ENCODE data around the gene IWS1. TPM values are rescaled to one million over a fixed set of nuclear protein-coding genes. Genes with fewer than 3 reads are reported as not detected.

The IWS1 gene
- total RNA-seq, 1 experiment from 2014 or later = 70.5 TPM

- TF ChIP-seq, protein P1, sequence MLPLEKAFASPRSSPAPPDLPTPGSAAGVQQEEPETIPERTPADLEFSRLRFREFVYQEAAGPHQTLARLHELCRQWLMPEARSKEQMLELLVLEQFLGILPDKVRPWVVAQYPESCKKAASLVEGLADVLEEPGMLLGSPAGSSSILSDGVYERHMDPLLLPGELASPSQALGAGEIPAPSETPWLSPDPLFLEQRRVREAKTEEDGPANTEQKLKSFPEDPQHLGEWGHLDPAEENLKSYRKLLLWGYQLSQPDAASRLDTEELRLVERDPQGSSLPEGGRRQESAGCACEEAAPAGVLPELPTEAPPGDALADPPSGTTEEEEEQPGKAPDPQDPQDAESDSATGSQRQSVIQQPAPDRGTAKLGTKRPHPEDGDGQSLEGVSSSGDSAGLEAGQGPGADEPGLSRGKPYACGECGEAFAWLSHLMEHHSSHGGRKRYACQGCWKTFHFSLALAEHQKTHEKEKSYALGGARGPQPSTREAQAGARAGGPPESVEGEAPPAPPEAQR (CRISPR knock-in tag; IDR thresholded peaks at IDR 0.05) = no peak
- TF ChIP-seq ZNF232 (CRISPR knock-in tag; IDR thresholded peaks at IDR 0.05) = no peak
Observed at GRCh38 chr2:127566139-127566417, 39.8 kb upstream of the IWS1 start (continued).

- ATAC-seq = no peak
- Mint-ChIP-seq H3K27me3 (ENCODE audit: low read depth) (no peaks in the 10 kb centered on the region), H3K4me3 (no peak overlapping the region), H3K27ac (no peak overlapping the region), H3K9me3 (0 out of 2 replicates have a peak, but pooled peaks cover 4% of the 10 kb centered on the region), H3K4me1 (peaks cover 8% of the 10 kb centered on the region), H3K36me3 (no peaks in the 10 kb centered on the region)
- POLR2A ChIA-PET = no interaction called here
- CTCF ChIA-PET = interaction anchor here (1.4 kb wide), 1 partner anchor 75 kb away, joined by 4 read pairs; no protein-coding TSS in a partner anchor
- no peak for DNase-seq (ENCODE audit: low spot score)
- TF ChIP-seq ZNF423 (CRISPR knock-in tag; IDR thresholded peaks at IDR 0.05) (no peak), SOX15 (CRISPR knock-in tag; IDR thresholded peaks at IDR 0.05) (no peak), NR1H2 (CRISPR knock-in tag; IDR thresholded peaks at IDR 0.05) (no peak), IRF2 (CRISPR knock-in tag; IDR thresholded peaks at IDR 0.05; ENCODE audit: borderline replicate concordance, low read depth) (no peak), FOXJ3 (CRISPR knock-in tag; IDR thresholded peaks at IDR 0.05; ENCODE audit: borderline replicate concordance) (no peak), RORB (CRISPR knock-in tag; IDR thresholded peaks at IDR 0.05) (no peak), SMAD3 (CRISPR knock-in tag; IDR thresholded peaks at IDR 0.05; ENCODE audit: borderline replicate concordance) (no peak), ZNF532 (CRISPR knock-in tag; IDR thresholded peaks at IDR 0.05; ENCODE audit: borderline replicate concordance) (no peak), SP1 (CRISPR knock-in tag; conservative IDR thresholded peaks at IDR 0.05) (no peak), E2F4 (CRISPR knock-in tag; IDR thresholded peaks at IDR 0.05; ENCODE audit: borderline replicate concordance, low read depth) (no peak), MXD4 (CRISPR knock-in tag; IDR thresholded peaks at IDR 0.05; ENCODE audit: borderline replicate concordance) (no peak), NR3C1 (CRISPR knock-in tag; conservative IDR thresholded peaks at IDR 0.05; ENCODE audit: low read depth) (no peak), PREB (CRISPR knock-in tag; IDR thresholded peaks at IDR 0.05; ENCODE audit: borderline replicate concordance) (no peak), CREM (CRISPR knock-in tag; IDR thresholded peaks at IDR 0.05) (no peak)
- TF ChIP-seq, protein P2, sequence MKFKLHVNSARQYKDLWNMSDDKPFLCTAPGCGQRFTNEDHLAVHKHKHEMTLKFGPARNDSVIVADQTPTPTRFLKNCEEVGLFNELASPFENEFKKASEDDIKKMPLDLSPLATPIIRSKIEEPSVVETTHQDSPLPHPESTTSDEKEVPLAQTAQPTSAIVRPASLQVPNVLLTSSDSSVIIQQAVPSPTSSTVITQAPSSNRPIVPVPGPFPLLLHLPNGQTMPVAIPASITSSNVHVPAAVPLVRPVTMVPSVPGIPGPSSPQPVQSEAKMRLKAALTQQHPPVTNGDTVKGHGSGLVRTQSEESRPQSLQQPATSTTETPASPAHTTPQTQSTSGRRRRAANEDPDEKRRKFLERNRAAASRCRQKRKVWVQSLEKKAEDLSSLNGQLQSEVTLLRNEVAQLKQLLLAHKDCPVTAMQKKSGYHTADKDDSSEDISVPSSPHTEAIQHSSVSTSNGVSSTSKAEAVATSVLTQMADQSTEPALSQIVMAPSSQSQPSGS (CRISPR knock-in tag; IDR thresholded peaks at IDR 0.05; ENCODE audit: borderline replicate concordance, low read depth) = no peak
- TF ChIP-seq, protein P3, sequence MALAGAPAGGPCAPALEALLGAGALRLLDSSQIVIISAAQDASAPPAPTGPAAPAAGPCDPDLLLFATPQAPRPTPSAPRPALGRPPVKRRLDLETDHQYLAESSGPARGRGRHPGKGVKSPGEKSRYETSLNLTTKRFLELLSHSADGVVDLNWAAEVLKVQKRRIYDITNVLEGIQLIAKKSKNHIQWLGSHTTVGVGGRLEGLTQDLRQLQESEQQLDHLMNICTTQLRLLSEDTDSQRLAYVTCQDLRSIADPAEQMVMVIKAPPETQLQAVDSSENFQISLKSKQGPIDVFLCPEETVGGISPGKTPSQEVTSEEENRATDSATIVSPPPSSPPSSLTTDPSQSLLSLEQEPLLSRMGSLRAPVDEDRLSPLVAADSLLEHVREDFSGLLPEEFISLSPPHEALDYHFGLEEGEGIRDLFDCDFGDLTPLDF (CRISPR knock-in tag; IDR thresholded peaks at IDR 0.05) = no peak
Observed at GRCh38 chr2:127565261-127566138, 39.2 kb upstream of the IWS1 start.
